HG03103 (cell line): Measurements from ENCODE around the gene JDP2.
"Not testable (repeated sequence)": the region's sequence is repeated elsewhere in the genome, so short reads cannot be mapped to it uniquely, and the experiment has no call there.

Experiments used
- ATAC-seq: cut with Tn5 transposase; IDR thresholded peaks from one replicate; pipeline ENCODE4 v1.9.1; 2021; ENCODE audit warnings: low read depth; ENCODE audit not compliant: unreplicated experiment

Gene JDP2

GRCh38 chr14:75453817-75454434 is 26.1 kb downstream of the JDP2 start:
- no peak for ATAC-seq

DNA sequence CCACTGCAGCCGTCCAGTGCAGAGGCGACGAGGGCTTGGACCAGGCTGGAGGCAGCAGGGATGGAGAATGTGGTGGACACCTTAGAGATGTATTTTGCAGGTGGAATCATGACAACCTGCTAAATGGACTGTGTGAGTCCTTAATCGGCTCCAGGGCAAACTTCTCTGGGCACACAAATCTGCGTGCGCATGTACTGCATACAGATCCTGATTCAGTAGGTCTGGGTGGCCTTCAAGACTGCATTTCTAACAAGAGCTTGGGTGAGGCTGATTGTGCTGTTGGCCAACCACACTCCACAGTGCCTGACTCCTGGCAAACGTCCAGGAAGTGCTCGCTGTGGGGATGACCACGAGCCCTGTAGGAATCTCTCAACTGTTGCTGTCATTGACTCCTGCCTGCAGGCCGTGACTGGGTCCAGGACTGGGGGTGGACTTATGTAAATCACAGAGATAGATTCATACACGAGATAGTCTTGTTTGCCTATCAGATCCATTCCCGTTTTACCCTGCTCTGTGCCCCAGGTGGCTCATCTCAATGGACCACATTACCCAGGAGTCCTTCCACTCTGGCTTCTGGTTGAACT is 27.2 kb downstream of the JDP2 start:
- no peak for ATAC-seq

DNA sequence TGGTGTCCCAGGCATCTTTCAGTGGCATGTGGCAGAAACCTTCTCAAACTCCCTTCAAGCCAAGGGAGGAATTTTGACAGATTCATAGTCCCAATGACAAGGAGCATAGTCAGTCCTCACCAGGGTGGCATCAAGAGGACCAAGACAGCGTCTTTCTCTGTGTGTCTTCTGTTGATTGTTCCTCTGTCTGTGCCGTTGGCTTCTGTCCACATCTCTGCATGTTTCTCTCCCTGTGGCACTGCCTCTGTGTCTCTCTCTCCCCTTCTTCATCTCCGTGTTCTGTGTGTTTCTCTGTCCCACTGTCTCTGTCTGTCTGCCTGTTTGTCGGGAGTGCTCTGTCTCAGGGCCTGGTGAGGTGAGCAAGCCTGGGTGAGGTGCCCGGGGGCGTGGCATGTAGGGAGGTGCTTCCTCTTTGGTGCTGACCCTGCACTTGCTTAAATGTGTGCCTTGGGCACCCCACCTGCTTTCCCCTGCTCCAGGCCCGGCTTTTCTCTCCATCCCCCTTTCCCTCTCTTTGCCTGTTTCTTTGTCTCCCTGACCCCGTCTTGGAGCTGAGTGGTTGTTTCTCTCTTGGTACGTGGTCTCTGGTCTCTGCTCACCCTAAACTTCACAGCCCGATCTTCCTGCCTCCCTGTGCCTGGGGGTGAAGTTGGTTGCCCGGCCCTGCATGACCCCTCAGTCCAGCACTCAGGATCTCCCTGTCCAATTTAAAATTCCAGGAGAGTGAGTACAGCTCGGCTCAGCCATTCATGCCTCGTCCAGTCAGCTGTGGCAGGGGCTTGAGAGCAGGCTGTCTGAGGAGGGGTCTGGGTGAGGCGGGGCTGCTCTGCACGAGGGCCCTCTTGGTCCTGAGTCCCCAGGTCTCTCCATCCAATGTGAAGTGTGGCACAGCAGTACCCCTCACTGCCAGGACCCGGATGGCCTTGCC is 28.5 kb downstream of the JDP2 start:
- no peak for ATAC-seq

DNA sequence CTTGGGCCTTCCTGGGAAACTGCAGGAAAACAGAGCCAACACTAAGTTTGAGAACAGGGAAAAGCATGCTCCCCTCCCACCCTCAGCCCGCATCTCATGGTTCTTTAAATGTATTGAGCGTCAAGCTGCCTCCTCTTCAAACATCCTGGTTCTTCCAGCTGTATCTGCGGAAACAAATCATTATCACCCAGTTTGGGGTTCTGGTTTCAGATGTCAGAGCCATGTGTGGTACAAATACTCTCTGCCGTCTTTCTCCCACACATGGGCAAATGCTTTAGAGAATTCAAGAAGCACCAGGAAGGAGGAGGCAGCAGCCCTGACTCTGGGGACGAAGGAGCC is 29.1 kb downstream of the JDP2 start:
- ATAC-seq, result no peak

GRCh38 chr14:75457648-75458165 is 29.9 kb downstream of the JDP2 start:
- no peak for ATAC-seq

- no peak for ATAC-seq
These were observed 30.5 kb downstream of the JDP2 start for GRCh38 chr14:75458305-75458704.

- ATAC-seq, result no peak
These were observed 31.4 kb downstream of the JDP2 start for GRCh38 chr14:75459099-75459741.

DNA sequence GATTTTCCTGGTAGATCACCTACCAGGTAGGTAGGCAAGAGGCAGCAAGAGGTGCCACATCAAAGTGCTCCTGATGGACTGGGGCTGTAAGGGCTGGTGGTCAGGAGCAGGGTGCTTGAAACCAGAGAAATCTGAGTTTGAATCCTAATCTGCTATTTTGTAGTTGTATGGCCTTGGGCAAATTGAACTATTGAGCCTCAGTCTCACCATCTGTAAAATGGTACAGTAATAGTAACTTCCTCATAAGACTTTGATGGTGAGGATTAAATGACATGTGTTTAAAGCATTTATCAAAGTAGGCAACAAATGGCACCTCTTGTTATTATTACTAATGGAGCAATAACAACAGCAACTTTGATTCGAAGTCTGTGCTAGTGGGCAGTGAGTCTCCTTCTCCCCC is 32.0 kb downstream of the JDP2 start:
- ATAC-seq, result no peak

- ATAC-seq, result no peak
These were observed 32.6 kb downstream of the JDP2 start for GRCh38 chr14:75460394-75460793.

- ATAC-seq, result no peak
These were observed 33.5 kb downstream of the JDP2 start for GRCh38 chr14:75461303-75461702.

DNA sequence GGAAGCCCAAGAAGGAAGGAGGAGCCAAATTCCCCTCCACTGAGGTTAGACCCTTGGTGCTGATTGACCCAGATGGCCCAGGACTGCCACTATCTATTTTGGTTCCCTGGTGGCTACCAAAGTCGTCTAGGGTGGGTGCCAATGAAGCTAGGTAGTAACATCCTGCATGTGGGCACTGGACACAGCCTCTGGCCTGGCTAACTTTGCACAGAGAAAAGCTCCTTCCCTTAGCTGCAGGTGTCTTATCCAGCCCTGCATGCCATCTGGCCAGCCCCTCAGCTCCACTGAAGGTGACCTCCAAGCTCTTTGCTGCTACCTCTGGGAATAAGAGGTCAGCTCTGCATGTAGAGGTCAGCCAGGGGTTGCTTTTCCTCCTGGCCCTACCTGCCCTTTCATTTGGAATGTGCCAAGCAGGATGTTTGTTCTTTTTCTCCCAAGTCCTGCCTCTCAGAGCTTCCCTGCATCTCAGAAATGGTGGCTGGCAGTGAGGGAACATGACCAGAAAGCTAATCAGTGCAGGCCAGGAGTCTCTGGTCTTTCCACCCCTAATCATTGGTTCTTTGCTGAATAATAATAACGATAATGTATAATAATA is 34.0 kb downstream of the JDP2 start:
- ATAC-seq, result no peak

DNA sequence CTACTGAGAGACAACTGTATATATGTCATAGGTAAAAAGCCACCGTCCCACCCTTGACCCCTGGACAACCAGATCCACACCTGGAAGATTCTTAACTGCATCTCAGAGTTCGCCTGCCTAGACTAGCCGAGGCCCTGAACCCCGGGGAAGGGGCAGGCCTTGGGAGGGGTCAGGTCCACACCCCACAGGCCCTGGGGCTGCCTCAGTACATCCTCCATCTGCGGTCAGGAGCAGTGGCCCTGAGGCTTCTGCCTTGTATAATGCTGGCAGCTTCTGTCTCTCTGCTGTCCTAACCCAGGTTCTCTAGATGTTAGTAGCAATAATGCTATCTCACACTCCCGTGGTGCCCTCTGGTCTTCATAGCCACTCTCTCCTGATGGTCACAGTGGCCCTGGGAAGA is 36.8 kb downstream of the JDP2 start:
- ATAC-seq, result no peak

GRCh38 chr14:75467763-75468162 is 39.9 kb downstream of the JDP2 start:
- no peak for ATAC-seq

GRCh38 chr14:75469164-75469563 is 41.3 kb downstream of the JDP2 start:
- ATAC-seq, result no peak

DNA sequence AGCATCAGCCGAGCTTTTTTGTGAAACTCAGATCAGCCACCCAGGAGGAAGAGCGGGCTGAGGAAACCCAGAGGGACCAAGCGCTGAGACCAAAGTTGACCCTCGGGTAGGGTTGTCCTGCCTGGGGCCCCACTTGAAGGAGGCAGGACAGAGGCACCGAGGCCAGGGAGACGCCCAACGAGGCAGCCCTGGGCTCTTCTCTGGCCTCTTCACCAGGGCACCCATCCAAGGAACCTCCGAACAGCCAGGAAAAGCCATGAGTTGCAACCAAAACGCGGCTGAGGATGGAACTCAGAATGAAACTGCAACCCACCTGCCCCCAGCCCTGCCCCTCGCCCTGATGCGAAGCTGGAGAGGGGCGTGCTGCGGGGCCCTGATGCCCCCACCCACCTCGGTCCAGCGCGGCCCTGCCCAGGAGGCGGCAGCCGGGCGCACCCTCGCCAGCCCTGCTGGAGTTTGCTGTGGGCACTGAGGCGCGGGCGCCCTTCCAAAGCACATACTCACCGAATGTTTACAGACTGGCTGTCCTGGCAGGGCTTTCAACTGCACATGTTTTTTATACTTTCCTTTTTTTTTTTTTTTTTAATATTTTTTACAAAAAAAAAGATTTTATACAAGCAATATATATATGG is 41.9 kb downstream of the JDP2 start:
- ATAC-seq, result no peak

DNA sequence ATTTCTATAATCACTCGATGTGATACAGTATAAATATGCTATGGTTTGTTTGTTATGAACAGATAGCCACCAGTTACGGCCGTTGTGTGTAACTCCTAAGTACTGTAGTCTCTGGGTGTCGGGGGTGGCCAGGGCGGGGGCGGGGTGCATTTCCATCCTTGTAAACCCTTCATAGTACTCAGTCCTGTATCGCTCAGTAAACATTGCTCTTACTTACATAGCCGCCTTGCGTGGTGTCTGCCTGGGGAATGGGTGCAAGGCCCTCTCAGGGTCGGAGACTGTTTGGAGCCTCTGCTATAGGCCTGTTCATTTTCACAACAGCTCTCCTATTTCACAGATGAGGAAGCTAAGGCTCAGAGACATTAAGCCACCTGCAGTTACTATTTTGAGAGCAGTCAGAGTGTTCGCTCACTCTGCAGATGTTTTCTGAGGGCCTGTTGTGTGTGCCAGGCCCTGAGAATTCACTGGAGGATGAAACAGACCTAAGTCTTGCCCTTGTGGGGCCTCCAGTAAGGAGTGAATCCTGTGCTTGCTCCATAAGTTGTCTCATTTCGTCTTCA is 42.5 kb downstream of the JDP2 start:
- no peak for ATAC-seq

GRCh38 chr14:75471059-75471458 is 43.2 kb downstream of the JDP2 start:
- ATAC-seq, result no peak

GRCh38 chr14:75474127-75474526 is 46.3 kb downstream of the JDP2 start:
- ATAC-seq, result not testable (repeated sequence)

- no peak for ATAC-seq
These were observed 48.6 kb downstream of the JDP2 start for GRCh38 chr14:75476274-75476995.
